ENCODE measurements around the gene EPHB6. TPM values are rescaled to one million over a fixed set of nuclear protein-coding genes. Genes with fewer than 3 reads are reported as not detected.

The EPHB6 gene
- total RNA-seq, 2 donors from 2014 or later = 8.2 to 19.4 TPM

- no peak for DNase-seq (ENCODE audit: low spot score)
- Histone ChIP-seq H3K27ac (no peak overlapping the region), H3K27me3 (no peaks in the 10 kb centered on the region)
Measured at GRCh38 chr7:142882338-142882678, 27.4 kb downstream of the EPHB6 start.

GRCh38 chr7:142883145-142883544 is 28.3 kb downstream of the EPHB6 start:
- Histone ChIP-seq H3K9me3 (no peaks in the 10 kb centered on the region), H3K36me3 (no peaks in the 10 kb centered on the region), H3K27me3 (no peaks in the 10 kb centered on the region), H3K27ac (no peak overlapping the region), H3K4me1 (no peaks in the 10 kb centered on the region), H3K4me3 (no peak overlapping the region)
- DNase-seq (ENCODE audit: low spot score) = no peak
- TF ChIP-seq CTCF (IDR thresholded peaks at IDR 0.05) = no peak

More at GRCh38 chr7:142882338-142882678, 27.4 kb downstream of the EPHB6 start:
- H3K36me3 ChIP-seq = no peaks in the 10 kb centered on the region
- no peak overlapping the region for H3K4me3 ChIP-seq
- TF ChIP-seq CTCF (IDR thresholded peaks at IDR 0.05) = no peak
- H3K4me1 ChIP-seq = no peaks in the 10 kb centered on the region
- no peaks in the 10 kb centered on the region for H3K9me3 ChIP-seq

- no peak overlapping the region for H3K27ac ChIP-seq
- no peak for DNase-seq (ENCODE audit: low spot score)
- H3K36me3 ChIP-seq = no peaks in the 10 kb centered on the region
- no peaks in the 10 kb centered on the region for H3K27me3 ChIP-seq
- no peaks in the 10 kb centered on the region for H3K4me1 ChIP-seq
- H3K9me3 ChIP-seq = no peaks in the 10 kb centered on the region
- no peak overlapping the region for H3K4me3 ChIP-seq
- TF ChIP-seq CTCF (IDR thresholded peaks at IDR 0.05) = no peak
Measured at GRCh38 chr7:142883571-142884285, 28.9 kb downstream of the EPHB6 start.

- Histone ChIP-seq H3K27me3 (no peaks in the 10 kb centered on the region), H3K27ac (no peak overlapping the region), H3K9me3 (no peaks in the 10 kb centered on the region), H3K4me1 (no peaks in the 10 kb centered on the region), H3K36me3 (no peaks in the 10 kb centered on the region), H3K4me3 (no peak overlapping the region)
- DNase-seq (ENCODE audit: low spot score) = no peak
- TF ChIP-seq CTCF (IDR thresholded peaks at IDR 0.05) = no peak
Measured at GRCh38 chr7:142884286-142884640, 29.4 kb downstream of the EPHB6 start.

- no peaks in the 10 kb centered on the region for H3K36me3 ChIP-seq
- TF ChIP-seq CTCF (IDR thresholded peaks at IDR 0.05) = no peak
- H3K4me3 ChIP-seq = no peak within 1 kb of the TSS
- no peak within 1 kb of the TSS for H3K27ac ChIP-seq
- no peaks in the 10 kb centered on the region for H3K4me1 ChIP-seq
- DNase-seq (ENCODE audit: low spot score) = no peak
- no peaks in the 10 kb centered on the region for H3K9me3 ChIP-seq
- no peaks in the 10 kb centered on the region for H3K27me3 ChIP-seq
Measured at GRCh38 chr7:142885311-142886230, 30.7 kb downstream of the EPHB6 start, which contains the start of gene TRPV6. TSS of gene TRPV6 (minus strand) at chr7:142885745.

Data from right atrium auricular region (tissue), 2 donors.